Islet of Langerhans (tissue), 1 donor: ENCODE data around the gene KLHDC7B.

Experiments
- FAIRE-seq: peaks from one replicate; lab custom pipeline; 2011; peaks lifted over from hg19 to GRCh38; lab: Jason Lieb, UNC

Gene KLHDC7B

DNA sequence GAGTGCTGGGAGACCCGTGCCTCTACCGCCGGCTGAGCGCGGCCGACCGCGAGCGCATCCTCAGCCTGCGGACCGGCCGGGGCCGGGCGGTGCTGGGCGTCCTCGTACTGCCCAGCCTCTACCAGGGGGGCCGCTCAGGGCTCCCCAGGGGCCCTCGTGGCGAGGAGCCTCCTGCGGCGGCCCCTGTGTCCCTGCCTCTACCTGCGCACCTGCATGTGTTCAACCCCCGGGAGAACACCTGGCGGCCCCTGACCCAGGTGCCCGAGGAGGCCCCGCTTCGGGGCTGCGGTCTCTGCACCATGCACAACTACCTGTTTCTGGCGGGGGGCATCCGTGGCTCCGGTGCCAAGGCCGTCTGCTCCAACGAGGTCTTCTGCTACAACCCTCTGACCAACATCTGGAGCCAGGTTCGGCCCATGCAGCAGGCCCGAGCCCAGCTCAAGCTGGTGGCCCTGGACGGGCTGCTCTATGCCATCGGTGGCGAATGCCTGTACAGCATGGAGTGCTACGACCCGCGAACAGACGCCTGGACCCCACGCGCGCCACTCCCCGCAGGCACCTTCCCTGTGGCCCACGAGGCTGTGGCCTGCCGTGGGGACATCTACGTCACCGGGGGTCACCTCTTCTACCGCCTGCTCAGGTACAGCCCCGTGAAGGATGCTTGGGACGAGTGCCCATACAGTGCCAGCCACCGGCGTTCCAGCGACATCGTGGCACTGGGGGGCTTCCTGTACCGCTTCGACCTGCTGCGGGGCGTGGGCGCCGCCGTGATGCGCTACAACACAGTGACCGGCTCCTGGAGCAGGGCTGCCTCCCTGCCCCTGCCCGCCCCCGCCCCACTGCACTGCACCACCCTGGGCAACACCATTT, 3.5 kb downstream of the KLHDC7B start:
- FAIRE-seq: no peak

DNA sequence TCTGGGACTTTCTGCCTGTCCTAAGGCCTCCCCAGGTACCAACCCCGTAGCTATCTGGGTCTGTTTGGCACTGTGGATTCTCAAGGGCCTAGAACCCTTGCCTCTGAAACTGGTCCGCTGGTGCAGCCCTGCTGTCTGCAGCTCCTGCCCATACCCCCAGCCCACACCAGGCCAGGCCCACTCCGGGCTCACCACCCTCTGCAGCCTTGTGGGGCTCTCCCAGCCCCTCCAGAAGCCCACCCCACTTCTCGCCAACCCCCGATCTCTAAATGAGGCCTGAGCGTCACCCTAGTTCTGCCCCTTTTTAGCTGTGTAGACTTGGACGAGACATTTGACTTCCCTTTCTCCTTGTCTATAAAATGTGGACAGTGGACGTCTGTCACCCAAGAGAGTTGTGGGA, 4.7 kb downstream of the KLHDC7B start:
- no peak for FAIRE-seq

DNA sequence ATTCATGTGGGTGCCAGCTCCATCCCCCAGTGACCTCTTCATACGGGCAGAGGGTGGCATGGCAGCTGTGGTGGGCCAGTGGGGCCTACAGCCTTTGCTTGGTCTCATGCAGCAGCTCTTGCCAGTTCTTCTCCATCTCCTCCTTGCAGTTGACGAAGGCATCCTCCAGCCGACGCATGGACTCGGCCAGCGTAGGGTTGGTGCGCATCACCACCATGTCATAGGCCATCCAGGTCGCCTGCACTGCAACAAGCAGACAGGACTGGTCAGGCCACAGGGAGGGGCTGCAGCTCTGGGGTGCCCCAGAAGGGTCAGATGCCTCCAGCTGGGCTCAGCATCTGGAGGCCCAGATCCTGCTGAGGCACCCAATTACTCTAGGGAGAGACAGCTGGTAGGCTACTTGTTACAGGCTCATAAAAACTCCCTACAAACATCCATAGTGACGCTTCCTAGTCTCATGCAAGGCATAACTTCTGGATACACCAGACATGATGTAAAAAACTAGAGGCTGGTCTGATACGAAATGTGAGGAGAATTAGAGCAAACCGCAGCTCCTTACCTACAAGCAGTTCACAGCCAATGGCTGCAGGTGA, 5.6 kb downstream of the KLHDC7B start:
- FAIRE-seq: no peak

DNA sequence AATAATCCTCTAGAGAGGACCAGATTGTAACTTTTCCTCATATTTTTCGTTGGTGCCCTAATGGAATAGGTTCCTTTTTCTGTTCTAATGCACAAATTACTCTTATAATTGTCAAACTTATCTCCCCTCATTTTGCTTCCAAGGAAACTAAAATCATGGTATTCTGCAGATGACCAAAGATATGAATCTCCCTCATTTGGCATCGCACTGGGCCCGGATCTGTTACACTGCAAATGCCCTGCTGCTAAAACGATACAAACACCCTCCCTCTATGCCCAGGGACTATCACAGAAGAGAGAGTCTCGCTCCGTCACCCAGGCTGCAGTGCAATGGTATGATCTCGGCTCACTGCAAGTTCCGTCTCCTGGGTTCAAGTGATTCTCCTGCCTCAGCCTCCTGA, 7.6 kb downstream of the KLHDC7B start:
- no peak for FAIRE-seq

DNA sequence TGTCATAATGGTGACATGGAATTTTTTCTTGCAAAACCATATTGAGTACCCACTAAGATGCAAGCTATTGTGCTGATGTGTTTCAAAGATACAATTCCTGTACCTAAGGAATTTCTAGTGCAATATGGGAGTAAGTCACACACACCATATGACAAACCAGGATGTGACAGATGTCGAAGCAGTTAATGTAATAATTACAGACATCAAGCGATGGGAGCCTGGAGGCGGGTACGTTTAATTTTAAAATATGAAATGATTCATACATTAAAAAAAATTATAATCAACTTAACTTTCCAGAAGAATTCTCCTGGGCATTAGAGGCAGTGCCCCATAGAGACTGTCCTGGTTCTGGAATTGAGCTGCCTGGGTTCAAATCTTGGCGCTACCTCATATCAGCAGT, 11.0 kb downstream of the KLHDC7B start:
- no peak for FAIRE-seq

DNA sequence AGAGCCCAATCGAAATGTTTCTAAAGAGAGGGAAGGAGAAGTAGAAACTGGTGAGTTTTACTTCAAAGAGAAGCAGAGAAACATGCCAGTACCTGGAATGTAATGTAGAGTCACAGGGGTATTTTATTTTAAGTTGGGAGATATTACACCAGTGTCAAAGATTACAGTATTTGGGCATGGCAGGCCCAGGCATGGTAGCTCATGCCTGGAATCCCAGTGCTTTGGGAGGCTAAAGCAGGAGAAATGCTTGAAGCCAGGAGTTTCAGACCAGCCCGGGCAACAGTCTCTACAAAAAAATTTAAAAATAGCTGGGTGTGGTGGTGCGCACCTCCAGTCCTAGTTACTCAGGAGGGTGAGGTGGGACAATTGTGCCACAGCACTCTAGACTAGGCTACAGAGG, 14.3 kb downstream of the KLHDC7B start:
- FAIRE-seq: no peak

DNA sequence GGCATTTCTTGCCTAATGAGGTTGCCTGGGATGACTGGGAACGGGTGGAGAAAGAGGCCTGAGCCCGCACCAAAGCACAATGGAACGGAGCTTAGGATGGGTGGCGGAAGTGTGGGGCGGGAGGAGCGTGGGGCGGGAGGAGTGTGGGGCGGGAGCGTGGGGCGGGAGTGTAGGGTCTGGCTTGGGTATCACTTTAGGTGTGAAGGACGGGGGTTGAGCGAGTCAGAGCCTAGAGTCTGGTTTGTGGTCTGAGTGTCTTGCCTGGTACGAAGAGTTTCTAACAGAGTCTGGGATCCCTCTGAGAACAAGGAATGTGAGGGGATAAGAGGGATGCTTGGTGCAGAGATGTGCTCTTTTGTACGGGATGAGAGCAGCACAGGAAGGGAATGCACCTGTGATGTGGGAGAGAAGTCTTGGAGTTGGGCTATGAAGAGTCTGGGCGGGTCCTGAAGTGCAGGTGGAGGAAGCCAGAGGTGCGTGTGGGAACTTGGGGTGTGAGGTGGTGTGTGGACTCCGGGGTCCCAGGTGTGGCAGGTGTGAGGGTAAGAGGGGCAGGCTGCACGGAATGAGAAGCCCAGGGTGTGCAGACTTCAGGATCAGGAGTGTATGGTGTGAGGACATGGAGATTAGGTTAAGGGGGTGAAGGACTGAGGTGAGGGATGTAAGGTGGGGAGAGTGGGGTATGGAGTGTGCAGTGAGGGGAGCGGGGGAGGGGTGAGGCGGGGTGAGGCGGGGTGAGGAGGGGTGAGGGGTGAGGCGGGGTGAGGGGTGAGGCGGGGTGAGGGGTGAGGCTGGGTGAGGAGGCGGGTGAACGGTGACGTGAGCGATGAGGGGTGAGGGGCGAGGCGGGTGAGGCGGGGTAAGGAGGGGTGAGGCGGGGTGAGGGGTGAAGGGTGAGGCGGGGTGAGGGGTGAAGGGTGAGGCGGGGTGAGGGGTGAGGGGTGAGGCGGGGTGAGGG, 16.0 kb downstream of the KLHDC7B start:
- no peak for FAIRE-seq

DNA sequence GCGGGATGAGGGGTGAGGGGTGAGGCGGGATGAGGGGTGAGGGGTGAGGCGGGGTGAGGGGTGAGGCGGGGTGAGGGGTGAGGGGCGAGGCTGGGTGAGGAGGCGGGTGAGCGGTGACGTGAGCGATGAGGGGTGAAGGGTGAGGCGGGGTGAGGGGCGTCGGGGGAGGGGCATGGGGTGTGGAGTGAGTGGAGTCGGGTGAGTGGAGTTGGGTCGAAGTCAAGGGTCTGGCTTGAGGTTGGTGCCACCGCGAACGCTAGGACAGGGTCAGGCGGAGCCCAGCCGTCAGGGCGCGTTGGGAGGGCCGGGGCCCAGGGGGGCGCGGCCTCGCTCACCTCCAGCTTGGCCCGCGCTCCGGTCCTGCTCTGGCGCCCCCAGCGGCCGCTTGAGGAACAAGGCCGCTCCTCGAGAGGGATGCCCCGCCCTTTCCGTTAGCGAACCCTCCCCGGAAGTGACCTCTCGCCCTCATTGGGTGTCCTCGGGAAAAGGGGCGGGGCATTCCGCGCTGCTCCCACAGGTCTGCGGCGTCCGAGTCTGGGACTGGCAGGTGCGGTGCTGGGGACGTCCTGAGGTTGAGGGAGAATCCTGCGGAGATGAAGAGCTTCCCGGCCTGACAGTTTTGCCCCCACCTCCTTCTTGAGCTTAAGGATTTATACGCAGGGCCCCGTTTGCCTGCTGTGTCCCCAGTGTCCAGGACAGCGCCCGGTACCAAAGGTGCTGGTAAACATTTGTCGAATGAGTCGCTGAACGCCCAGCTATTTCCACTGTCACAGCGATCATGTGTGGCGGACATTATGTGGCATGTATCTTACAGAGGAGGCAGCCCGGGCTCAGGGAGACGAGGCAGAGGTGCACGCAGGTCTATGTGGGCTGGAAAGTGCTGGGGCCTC, 17.1 kb downstream of the KLHDC7B start, which contains the start of gene SYCE3:
SYCE3 (minus strand) TSS at position 397 of the 890 bp plus-strand sequence. CDS start 6,514 bp downstream, outside the sequence.
- no peak for FAIRE-seq

DNA sequence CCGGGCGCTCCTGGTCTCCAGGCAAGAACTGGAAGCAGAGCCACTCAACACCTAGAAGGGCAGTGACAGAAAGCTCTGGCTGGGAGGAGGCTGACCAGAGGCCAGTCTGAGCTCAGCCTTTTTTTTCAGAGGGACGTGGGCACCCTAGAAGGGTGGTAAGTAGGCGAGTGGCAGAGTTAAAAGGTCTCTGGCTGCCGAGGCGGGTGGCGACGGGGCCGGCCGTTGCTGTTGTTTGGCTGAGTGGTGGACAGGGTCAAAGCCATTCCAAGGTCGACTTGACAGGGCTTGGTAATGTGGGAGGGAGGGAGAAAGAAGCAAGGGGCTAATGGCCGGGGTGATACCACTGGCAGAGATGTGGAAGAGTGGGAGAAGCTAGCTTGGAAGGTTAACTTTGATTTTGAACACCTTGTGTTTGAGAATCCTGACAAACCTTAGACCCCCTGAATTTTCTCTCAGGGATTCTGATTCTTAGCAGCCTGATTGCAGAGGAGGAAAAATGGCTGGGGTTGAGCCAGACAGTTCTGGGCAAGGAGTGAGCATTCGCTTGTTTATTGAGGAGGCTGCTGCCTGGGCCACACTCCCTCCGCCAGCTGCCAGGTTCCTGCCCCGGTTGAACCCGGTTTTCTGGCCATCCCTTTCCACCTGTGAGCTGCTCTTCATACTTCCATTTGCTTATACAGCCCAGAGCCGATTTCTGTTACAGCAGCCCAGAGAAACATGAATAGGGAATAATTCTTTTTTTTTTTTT, 17.9 kb downstream of the KLHDC7B start:
- FAIRE-seq: no peak

DNA sequence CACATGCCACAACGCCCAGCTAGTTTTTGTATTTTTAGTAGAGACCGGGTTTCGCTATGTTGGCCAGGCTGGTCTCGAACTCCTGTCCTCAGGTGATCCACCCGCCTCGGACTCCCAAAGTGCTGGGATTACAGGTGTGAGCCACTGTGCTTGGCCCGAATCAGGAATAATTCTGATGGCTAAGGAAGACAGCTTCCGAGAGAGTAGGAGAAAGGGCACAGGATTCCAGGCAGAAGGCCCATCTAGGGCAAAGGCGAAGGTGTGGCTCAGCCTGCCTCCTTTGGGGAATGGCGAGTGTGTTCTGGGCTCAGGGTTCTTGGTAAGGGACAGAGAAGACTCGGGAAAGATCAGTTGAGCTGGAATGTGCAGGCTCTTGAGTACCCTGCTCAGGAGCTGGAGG, 18.6 kb downstream of the KLHDC7B start:
- FAIRE-seq: no peak

DNA sequence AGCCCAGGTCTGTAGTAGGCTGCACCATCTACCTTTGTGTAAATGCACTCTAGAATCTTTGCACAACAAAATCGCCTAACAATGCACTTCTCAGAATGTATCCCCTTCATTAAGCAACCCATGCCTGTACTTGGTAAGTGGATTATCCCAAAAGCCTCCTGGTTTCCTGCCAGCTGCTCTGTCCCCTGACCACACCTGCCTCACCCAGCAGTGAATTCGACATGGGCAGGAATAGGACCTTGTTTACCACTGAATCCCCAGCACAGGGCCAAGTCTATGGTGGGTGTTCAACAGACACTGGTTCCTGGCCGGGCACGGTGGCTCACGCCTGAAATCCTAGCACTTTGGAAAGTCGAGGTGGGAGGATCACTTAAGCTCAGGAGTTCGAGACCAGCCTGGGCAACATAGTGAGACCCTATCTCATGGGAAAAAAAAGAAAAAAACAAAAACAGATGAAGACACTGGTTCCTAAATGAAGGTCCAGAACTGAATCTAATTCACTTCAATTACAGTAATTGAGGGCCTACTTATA, 22.1 kb downstream of the KLHDC7B start:
- no peak for FAIRE-seq

DNA sequence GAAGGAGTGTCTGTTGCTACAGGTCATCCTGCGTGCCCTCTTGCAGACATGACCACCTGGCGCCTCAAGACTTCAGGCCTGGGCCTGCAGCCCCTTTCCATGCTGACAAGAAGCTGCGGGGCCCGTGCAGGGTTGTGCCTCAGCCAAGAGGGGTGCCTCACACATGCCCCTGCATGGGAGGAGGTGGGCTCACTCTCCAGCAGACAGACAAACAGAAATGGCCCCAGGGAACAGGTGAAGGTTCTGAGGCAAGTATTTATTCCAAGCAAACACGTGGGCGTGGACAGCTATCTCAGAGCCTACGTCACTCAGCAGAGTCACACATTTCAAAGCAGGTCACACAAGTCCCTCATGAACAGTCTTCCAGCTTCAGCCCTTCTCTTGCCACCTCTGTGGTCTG, 22.9 kb downstream of the KLHDC7B start:
- FAIRE-seq: no peak

DNA sequence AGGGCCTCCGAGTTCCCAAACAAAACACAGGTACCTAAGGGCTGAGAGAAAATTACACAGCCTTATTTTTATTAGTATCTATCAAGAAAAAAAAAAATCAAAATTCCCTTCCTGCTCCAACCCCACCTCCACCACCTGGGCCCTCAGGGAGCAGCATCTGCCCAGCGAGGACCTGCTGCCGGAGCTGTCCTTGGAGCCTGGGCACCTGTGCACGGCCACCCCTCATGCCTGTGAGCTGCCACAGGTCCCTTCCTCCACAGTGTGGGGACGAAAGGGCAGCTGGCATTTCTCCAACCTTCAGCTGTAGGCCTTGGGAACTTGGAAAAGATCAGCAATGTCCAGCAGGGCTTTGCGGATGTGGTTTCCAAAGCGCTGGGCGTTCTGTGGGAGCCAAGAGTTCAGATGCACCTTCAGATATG, 23.4 kb downstream of the KLHDC7B start:
- FAIRE-seq: no peak

DNA sequence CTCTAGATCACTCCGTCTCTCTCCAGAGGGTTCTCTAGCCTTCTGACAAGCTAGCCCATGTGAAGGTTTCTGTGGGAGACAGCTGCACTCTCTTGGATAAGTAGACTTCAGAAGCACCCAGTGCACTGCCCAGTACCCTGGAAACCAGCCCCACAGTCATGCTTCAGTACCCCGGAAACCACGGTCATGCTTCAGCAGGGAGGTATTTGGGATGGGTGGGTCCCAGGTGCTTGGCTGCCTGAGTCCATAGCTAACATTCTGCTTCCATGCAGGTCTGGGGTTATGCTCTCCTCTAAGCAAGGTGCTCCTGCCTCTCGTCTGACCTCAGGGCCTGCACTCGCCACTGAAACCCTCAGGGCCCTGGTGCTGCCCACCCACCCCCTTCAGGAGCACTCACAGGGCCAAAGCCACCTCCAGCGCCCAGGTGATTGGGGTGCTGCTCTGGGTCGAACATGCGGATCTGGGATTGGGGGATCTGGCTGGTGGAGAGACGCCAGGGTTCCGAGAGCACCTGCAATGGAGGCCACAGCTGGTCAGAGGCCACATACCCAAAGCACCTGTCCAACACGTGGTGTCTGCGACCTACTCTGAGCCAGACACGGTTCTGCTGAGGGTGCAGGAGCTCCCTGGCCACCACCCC, 24.3 kb downstream of the KLHDC7B start:
- FAIRE-seq: no peak

DNA sequence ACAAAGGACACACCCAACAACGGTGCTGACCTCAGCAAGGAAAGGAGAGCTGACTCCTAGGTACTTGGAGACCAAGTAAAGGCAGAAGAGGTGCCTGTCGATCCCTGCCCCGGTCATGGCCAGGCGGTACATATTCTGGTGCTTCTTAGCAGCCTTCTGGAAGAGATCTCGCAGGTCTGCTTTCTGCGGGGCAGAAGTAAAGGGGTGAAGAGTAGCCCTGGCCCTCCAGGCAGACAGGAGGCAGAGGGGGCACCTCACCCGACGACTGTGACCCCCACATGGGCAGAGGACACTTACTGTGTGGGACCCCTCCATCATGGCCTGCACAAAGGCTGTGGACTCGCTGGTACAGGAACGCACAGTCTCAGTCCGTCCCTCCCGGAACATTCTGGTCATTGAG, 25.2 kb downstream of the KLHDC7B start:
- no peak for FAIRE-seq

DNA sequence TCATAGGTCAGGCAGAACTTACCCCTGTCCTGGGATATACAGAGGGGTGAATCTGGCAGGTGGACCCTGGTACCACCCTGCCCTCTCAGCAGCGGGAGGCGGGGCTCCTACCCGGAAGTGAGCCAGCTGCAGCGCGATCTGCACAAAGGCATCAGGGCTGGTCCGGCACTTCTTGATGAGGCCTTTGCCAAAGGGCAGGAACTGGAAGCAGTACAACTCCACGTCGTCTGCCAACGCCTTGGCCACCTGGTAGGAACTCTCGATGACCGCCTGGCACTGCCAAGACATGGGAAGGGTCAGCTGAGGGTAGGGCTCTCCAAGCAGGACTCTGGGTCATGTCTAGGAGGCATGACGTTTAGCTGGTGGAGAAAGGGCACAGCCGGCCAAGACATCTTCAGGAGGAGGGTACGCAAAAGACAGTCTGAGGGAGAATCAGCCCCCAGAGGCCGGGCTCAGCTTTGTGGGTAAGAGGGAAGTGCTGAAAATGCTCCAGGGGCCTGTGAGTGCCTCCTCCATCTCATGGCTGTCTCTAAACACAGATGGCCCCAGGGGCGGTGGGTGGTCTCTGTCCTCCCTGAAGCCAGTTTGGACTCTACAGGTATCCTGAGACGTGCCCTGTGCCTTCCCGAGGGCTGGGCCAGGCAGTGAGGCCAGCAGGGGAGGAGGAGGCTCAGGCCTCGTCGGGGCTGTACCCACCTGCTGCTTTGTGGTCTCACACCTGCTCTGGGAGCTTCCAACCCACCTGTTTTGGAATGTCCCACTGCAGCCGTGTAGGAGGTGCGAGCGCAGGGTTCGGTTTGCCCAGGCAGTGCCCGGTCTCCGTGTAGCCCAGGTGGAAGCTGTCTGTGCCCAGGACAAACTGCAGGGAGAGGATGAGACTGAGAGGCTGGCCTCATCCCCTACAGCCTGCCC, 25.8 kb downstream of the KLHDC7B start:
- FAIRE-seq: no peak

DNA sequence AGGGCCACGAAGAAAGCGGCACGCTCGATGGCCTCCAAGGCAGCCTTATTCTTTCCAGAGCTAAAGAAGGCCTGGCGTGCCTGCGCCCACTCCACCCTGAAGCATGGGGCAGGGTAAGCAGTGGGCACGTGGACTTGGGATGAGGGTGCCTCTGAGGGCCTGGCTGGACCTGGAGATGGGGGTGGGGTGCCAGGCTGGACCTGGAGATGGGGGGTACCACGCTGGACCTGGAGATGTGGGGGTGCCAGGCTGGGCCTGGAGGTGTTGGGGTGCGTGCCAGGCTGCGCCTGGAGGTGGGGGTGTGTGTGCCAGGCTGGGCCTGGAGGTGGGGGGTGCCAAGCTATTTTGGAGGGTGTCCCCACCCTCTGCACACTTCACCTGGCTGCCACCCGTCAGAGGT, 27.3 kb downstream of the KLHDC7B start:
- no peak for FAIRE-seq

DNA sequence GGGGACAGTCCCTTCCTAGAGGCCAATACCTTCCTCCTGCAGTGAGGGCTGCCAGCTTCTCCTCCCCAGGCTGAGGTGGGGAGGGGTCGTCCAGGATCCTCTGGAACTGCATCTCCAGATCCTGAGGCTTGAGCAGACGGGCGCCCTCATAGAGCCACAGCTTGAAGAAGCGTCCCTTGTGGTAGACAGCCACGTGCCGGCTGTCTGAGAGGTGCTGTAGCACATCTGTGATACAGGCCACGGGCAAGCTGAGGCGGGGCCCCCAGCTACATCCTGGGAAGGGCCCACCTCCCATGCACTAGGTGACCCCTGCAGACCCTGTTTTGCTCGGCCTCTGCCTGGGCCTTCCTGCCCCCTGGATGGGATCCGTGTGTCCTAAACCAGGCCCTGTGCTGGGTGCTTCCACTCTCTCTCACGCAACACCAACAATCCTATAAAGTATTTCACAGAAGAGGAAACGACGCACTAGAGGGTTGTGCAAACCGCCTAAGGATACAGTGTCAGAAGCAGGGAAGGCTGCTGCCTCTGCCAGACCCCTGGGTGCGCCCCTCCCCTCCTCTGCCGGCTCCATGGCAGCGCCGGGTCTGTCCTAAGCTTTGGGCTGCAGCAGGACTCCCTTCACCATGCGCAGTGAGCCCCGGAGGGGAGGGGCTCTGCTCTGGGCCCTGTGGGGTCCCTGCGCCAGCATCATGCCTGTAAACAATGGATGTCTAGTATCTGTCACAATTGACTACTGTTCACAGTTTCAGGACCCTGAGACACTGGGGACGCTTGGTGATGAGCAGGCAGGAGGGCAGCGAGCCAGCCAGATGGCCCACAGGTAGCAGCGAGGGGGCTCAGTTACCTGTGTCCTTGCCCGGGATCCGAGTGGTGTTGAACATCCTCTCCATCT, 28.0 kb downstream of the KLHDC7B start:
- no peak for FAIRE-seq
